K562 (cell line): ENCODE data around the gene DHX35. TPM values are rescaled to one million over a fixed set of nuclear protein-coding genes. Genes with fewer than 3 reads are reported as not detected.

Experiments used
- ATAC-seq: fragments of 200-7000 bp; cut with Tn5 transposase; 3 replicates; pipeline ENCODE4 v1.9.1; 2020; ENCODE audit warnings: moderate library complexity
- BruUV-seq: library from RNA; stranded (reverse); fragments of 400-500 nt; replicated peaks from 2 replicates; lab custom pipeline; 2021; lab: Mats Ljungman, UMichigan
- CTCF ChIA-PET: fragments of 300-600 bp; formaldehyde crosslinking; extraction: SDS; loops from one replicate; lab custom pipeline; 2021; ENCODE audit warnings: low intra/inter-chr PET ratio; lab: Yijun Ruan, JAX
- POLR2A ChIA-PET: fragments of 300-600, 350-650 bp; sonication (Branson Sonifier 250); formaldehyde crosslinking; extraction: SDS; loops from one replicate; lab custom pipeline; 2021; ENCODE audit warnings: antibody characterized with exemption, inconsistent platforms; lab: Yijun Ruan, JAX
- DNase-seq, 4 experiments: peaks; one replicate each; pipeline versions ENCODE4 v3.0.0 to v3.0.0-alpha.2; 2011 to 2018; ENCODE audit warnings: low spot score in 3 of 4, mixed read lengths in 3 of 4; ENCODE audit errors: extremely low read depth in 1 of 4
- FAIRE-seq: peaks from 2 replicates; lab custom pipeline; 2011; peaks lifted over from hg19 to GRCh38; lab: Jason Lieb, UNC
- H2AFZ ChIP-seq: 2 replicates; pipeline ENCODE4 v1.6.0; 2011; ENCODE audit warnings: low read depth, low read length, control low read depth, inconsistent platforms
- H3K27ac ChIP-seq: fragments of 200-600 bp; 3 replicates; pipeline ENCODE4 v1.8.0; 2011; ENCODE audit warnings: low read depth, mild to moderate bottlenecking, control low read depth, inconsistent platforms, low read length, moderate library complexity, mixed read lengths; ENCODE audit errors: extremely low read depth
- H3K27me3 ChIP-seq, 2 experiments: fragments of 300-600 bp in 1 of 2; 2 replicates in 1 of 2; 3 replicates in 1 of 2; pipeline versions ENCODE4 v1.6.0 to v1.8.0; 2011; ENCODE audit warnings: inconsistent platforms in 2 of 2, low read length in 2 of 2, mild to moderate bottlenecking in 1 of 2, mixed read lengths in 1 of 2, moderate library complexity in 1 of 2; ENCODE audit not compliant: control insufficient read depth in 2 of 2, insufficient read depth in 2 of 2
- H3K36me3 ChIP-seq: fragments of 300-600 bp; 3 replicates; pipeline ENCODE4 v1.8.0; 2011; ENCODE audit warnings: mild to moderate bottlenecking, low read length, inconsistent platforms; ENCODE audit not compliant: control insufficient read depth, insufficient read depth
- H3K4me1 ChIP-seq, 2 experiments: fragments of 200-600 bp in 1 of 2; replicated peaks in 1 of 2; 2 replicates in 1 of 2; 3 replicates in 1 of 2; pipeline versions ENCODE4 v1.5.1 to v1.8.0; 2011; ENCODE audit warnings: inconsistent platforms in 2 of 2, low read length in 2 of 2, mild to moderate bottlenecking in 1 of 2, mixed read lengths in 1 of 2, moderate library complexity in 1 of 2; ENCODE audit not compliant: control insufficient read depth in 2 of 2, insufficient read depth in 2 of 2
- H3K4me2 ChIP-seq: 2 replicates; pipeline ENCODE4 v1.6.1; 2011; ENCODE audit warnings: low read length, control low read depth, inconsistent platforms, mixed read lengths; ENCODE audit not compliant: insufficient read depth
- H3K4me3 ChIP-seq: fragments of 200-600 bp; sonication (generic), shearing (Covaris generic); 2 replicates; pipeline ENCODE4 v1.5.1; 2016; ENCODE audit warnings: control low read depth, inconsistent platforms
- H3K79me2 ChIP-seq: fragments of 200-600 bp; 3 replicates; pipeline ENCODE4 v1.8.0; 2011; ENCODE audit warnings: low read length, inconsistent platforms; ENCODE audit not compliant: control insufficient read depth, insufficient read depth
- H3K9ac ChIP-seq, 2 experiments: 2 replicates each; pipeline versions ENCODE4 v1.6.0 to v1.6.1; 2011; ENCODE audit warnings: low read depth in 2 of 2, low read length in 2 of 2, control low read depth in 1 of 2, inconsistent platforms in 1 of 2, mild to moderate bottlenecking in 1 of 2, mixed read lengths in 1 of 2; ENCODE audit not compliant: insufficient read depth in 1 of 2
- H3K9me1 ChIP-seq: one replicate; pipeline ENCODE4 v1.6.0; 2011; ENCODE audit warnings: inconsistent platforms, mild to moderate bottlenecking, low read length, moderate library complexity; ENCODE audit not compliant: control insufficient read depth, insufficient read depth
- H3K9me3 ChIP-seq: replicated peaks from 2 replicates; pipeline ENCODE4 v1.5.1; 2011; ENCODE audit warnings: low read depth, low read length, inconsistent platforms; ENCODE audit not compliant: control insufficient read depth, insufficient read depth
- H4K20me1 ChIP-seq: replicated peaks from 2 replicates; pipeline ENCODE4 v1.6.1; 2011; ENCODE audit warnings: low read length, inconsistent platforms, mixed read lengths; ENCODE audit not compliant: control insufficient read depth, insufficient read depth
- CREBBP ChIP-seq: IDR thresholded peaks from one replicate; pipeline ENCODE4 v1.6.1; 2012; ENCODE audit warnings: low read depth, mild to moderate bottlenecking, control low read depth, inconsistent platforms, low read length
- FOXP1 ChIP-seq: sonication (generic); formaldehyde crosslinking; IDR thresholded peaks from 2 replicates; pipeline ENCODE4 v1.8.0; 2022; ENCODE audit warnings: mild to moderate bottlenecking, missing genetic modification reagents
- HDAC2 ChIP-seq: fragments of 450-650 bp; IDR thresholded peaks from 2 replicates; pipeline ENCODE4 v1.6.1; 2016; ENCODE audit warnings: mild to moderate bottlenecking
- HDGF ChIP-seq: fragments of 450-650 bp; IDR thresholded peaks from 2 replicates; pipeline ENCODE4 v1.6.1; 2016
- HSF4 ChIP-seq: fragments of 250-450 bp; sonication (Bioruptor Pico); IDR thresholded peaks from 2 replicates; pipeline ENCODE4 v2.1.2; 2022; ENCODE audit warnings: mild to moderate bottlenecking, moderate library complexity, borderline replicate concordance
- MCM3 ChIP-seq: fragments of 450-650 bp; IDR thresholded peaks from 2 replicates; pipeline ENCODE4 v1.6.1; 2016
- MEF2D ChIP-seq: conservative IDR thresholded peaks from 2 replicates; pipeline ENCODE4 v1.6.1; 2016; ENCODE audit warnings: low read depth, missing genetic modification characterization, missing compliant biosample characterization
- PHB2 ChIP-seq: fragments of 450-650 bp; IDR thresholded peaks from 2 replicates; pipeline ENCODE4 v1.6.1; 2017; ENCODE audit warnings: low read depth
- PURB ChIP-seq: sonication (generic); formaldehyde crosslinking; IDR thresholded peaks from 2 replicates; pipeline ENCODE4 v1.9.0; 2021; ENCODE audit warnings: low read depth, mild to moderate bottlenecking, missing genetic modification reagents
- RBBP5 ChIP-seq: fragments of 200-600 bp; sonication (generic); IDR thresholded peaks from 2 replicates; pipeline ENCODE4 v1.6.1; 2012; ENCODE audit warnings: borderline replicate concordance, mild to moderate bottlenecking, low read length, control low read depth, inconsistent platforms; ENCODE audit not compliant: insufficient read depth, poor library complexity, severe bottlenecking
- SRSF7 ChIP-seq: fragments of 200-400 bp; formaldehyde crosslinking; optimal IDR thresholded peaks from 2 replicates; pipeline ENCODE3; 2017; ENCODE audit warnings: mild to moderate bottlenecking, low read depth, low read length
- TARDBP ChIP-seq: fragments of 450-650 bp; IDR thresholded peaks from 2 replicates; pipeline ENCODE4 v1.6.1; 2016
- TFAM ChIP-seq: fragments of 250-450 bp; sonication (Bioruptor Pico); conservative IDR thresholded peaks from 2 replicates; pipeline ENCODE4 v1.5.0; 2021; ENCODE audit warnings: mild to moderate bottlenecking, moderate library complexity
- ZBTB1 ChIP-seq: sonication (generic); formaldehyde crosslinking; IDR thresholded peaks from 2 replicates; pipeline ENCODE4 v1.8.1; 2023; ENCODE audit warnings: missing genetic modification reagents, low read depth, mild to moderate bottlenecking, borderline replicate concordance
- ZBTB9 ChIP-seq: fragments of 450-650 bp; formaldehyde crosslinking; IDR thresholded peaks from 2 replicates; pipeline ENCODE4 v1.4.0; 2020; ENCODE audit warnings: mild to moderate bottlenecking, moderate library complexity
- ZEB2 ChIP-seq: fragments of 450-650 bp; IDR thresholded peaks from 2 replicates; pipeline ENCODE4 v1.6.1; 2016
- ZKSCAN8 ChIP-seq: fragments of 200-800 bp; sonication (Bioruptor generic); IDR thresholded peaks from 2 replicates; pipeline ENCODE4 v1.6.1; 2016; ENCODE audit warnings: missing genetic modification characterization, missing compliant biosample characterization
- ZNF431 ChIP-seq: sonication (generic); formaldehyde crosslinking; IDR thresholded peaks from 2 replicates; pipeline ENCODE4 v1.8.0; 2022; ENCODE audit warnings: mild to moderate bottlenecking, missing genetic modification reagents
- WGBS: fragments of 100-300 bp; shearing (Covaris generic); methylation state at CpG from one replicate; pipeline ENCODE4 v1.1.6; 2016; ENCODE audit warnings: low coverage, mixed read lengths; ENCODE audit not compliant: insufficient coverage; ENCODE audit errors: missing lambda C conversion rate; 5-methylcytosine and 5-hydroxymethylcytosine counted together
- in situ Hi-C: fragments of 300-500 bp; cut with MboI; formaldehyde crosslinking; loops from 4 replicates; pipeline ENCODE4 v1.15.0; 2018; ENCODE audit warnings: inconsistent platforms, mixed read lengths
- intact Hi-C: fragments of 100-400 bp; cut with micrococcal nuclease; formaldehyde crosslinking; loops from 2 replicates; pipeline ENCODE4 v1.14.2; 2022
- polyA plus RNA-seq, 8 experiments: library from polyadenylated mRNA; depleted of rRNA in 4 of 8; stranded (reverse) in 5 of 8; unstranded in 3 of 8; fragments of >200 nt; fragmentation: Nextera tagmentation in 2 of 8; fragmentation: Illumina TruSeq in 1 of 8; extraction: Ambion mirVana in 2 of 8; extraction: Trizol in 1 of 8; gene quantifications; 2 replicates each; pipeline versions ENCODE4 v1.2.1 to v1.2.3, GENCODE V29; 2011 to 2014; ENCODE audit warnings: inconsistent platforms in 1 of 8, missing spikeins in 1 of 8
- total RNA-seq, 7 experiments: library from RNA; depleted of rRNA in 6 of 7; stranded (reverse); fragments of >200 nt in 6 of 7; fragmentation: Illumina TruSeq in 2 of 7; extraction: Trizol in 2 of 7; gene quantifications; 2 replicates each; pipeline versions ENCODE4 v1.2.1 to v1.2.3, GENCODE V29; 2011 to 2021; ENCODE audit warnings: low replicate concordance in 1 of 7
- TF ChIP-seq, protein P1 (sequence below): fragments of 450-650 bp; IDR thresholded peaks from 2 replicates; pipeline ENCODE4 v1.6.1; 2017; ENCODE audit warnings: antibody characterized with exemption
- TF ChIP-seq, protein P2 (sequence below), 2 experiments: fragments of 450-650 bp; conservative IDR thresholded peaks; 2 replicates each; pipeline ENCODE4 v1.6.1; 2017; ENCODE audit warnings: mild to moderate bottlenecking in 2 of 2, moderate library complexity in 2 of 2

Gene DHX35
- total and polyA plus RNA-seq, 9 of the 15 experiments (the other 6 are each of a cell fraction or from before 2014, with no cell fraction given) = 6.5 to 25.6 (median 16.9) TPM

DNA sequence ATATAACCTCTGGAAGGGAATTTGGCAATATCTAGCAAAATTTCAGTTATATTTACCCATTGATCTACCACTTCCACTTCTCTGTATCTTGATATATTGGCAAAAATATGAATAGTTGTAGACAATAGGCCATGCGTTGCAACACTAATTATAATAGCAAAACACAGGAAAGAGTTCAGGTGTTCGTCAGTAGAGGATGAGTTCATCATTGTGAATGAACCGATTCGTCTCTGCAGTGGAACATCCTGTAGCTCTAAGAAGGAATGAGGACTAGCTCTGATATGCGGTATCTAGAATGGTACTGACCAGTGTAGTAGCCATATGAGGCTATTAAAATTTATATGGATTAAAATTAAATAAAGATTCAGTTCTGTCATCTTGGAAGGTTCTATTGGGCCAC is 27.6 kb upstream of the DHX35 start:
- 87% methylated on average over 5 of the region's 5 CpGs for WGBS
- Histone ChIP-seq H3K36me3 (peaks cover 98% of the 10 kb centered on the region), H3K27ac (no peak overlapping the region), H3K9ac (no peak overlapping the region), H3K9me1 (peaks cover 14% of the 10 kb centered on the region), H3K79me2 (peaks cover 100% of the 10 kb centered on the region), H3K4me1 (peaks cover 5 to 48% of the 10 kb centered on the region in 2 experiments; a peak in 3 of 5 replicates), H3K4me2 (no peak overlapping the region), H4K20me1 (peaks cover 50% of the 10 kb centered on the region), H2AFZ (no peak overlapping the region), H3K9me3 (no peaks in the 10 kb centered on the region), H3K4me3 (no peak overlapping the region), H3K27me3 (no peaks in the 10 kb centered on the region)
- FAIRE-seq (no peak), DNase-seq (no peak), ATAC-seq (no peak)
- no peak for TF ChIP-seq ZBTB1 (CRISPR knock-in tag)
- TF ChIP-seq, protein P1, sequence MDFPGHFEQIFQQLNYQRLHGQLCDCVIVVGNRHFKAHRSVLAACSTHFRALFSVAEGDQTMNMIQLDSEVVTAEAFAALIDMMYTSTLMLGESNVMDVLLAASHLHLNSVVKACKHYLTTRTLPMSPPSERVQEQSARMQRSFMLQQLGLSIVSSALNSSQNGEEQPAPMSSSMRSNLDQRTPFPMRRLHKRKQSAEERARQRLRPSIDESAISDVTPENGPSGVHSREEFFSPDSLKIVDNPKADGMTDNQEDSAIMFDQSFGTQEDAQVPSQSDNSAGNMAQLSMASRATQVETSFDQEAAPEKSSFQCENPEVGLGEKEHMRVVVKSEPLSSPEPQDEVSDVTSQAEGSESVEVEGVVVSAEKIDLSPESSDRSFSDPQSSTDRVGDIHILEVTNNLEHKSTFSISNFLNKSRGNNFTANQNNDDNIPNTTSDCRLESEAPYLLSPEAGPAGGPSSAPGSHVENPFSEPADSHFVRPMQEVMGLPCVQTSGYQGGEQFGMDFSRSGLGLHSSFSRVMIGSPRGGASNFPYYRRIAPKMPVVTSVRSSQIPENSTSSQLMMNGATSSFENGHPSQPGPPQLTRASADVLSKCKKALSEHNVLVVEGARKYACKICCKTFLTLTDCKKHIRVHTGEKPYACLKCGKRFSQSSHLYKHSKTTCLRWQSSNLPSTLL = no peak
- no peak for TF ChIP-seq PURB
- no peak for TF ChIP-seq ZBTB9 (CRISPR knock-in tag)
- TF ChIP-seq CREBBP = no peak
- no peak for TF ChIP-seq MEF2D (tag)
- no peak for TF ChIP-seq TARDBP
- TF ChIP-seq HDGF = no peak
- no peak for TF ChIP-seq HSF4 (CRISPR knock-in tag)
- TF ChIP-seq HDAC2 = no peak
- no peak for TF ChIP-seq MCM3
- TF ChIP-seq, protein P2, sequence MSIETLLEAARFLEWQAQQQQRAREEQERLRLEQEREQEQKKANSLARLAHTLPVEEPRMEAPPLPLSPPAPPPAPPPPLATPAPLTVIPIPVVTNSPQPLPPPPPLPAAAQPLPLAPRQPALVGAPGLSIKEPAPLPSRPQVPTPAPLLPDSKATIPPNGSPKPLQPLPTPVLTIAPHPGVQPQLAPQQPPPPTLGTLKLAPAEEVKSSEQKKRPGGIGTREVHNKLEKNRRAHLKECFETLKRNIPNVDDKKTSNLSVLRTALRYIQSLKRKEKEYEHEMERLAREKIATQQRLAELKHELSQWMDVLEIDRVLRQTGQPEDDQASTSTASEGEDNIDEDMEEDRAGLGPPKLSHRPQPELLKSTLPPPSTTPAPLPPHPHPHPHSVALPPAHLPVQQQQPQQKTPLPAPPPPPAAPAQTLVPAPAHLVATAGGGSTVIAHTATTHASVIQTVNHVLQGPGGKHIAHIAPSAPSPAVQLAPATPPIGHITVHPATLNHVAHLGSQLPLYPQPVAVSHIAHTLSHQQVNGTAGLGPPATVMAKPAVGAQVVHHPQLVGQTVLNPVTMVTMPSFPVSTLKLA (conservative IDR thresholded peaks at IDR 0.05) = no peak
- TF ChIP-seq FOXP1 (CRISPR knock-in tag) = no peak
- TF ChIP-seq ZEB2 = no peak
- TF ChIP-seq SRSF7 = no peak
- no peak for TF ChIP-seq ZKSCAN8 (CRISPR knock-in tag)
- no peak for TF ChIP-seq TFAM (CRISPR knock-in tag)
- TF ChIP-seq PHB2 = no peak
- TF ChIP-seq ZNF431 = no peak
- TF ChIP-seq RBBP5 = no peak
- POLR2A ChIA-PET = interaction anchor here (1.2 kb wide), 1 partner anchor 27 kb away, joined by 6 read pairs; the partner anchor contains the start of gene DHX35
- CTCF ChIA-PET = no interaction called here
- no TSS peak for BruUV-seq
- in situ Hi-C loops (loop anchor here (5.0 kb wide), 1 partner anchor 103 kb away; no protein-coding TSS in a partner anchor), intact Hi-C loops (no loop called here)
